AG09309 (cell line): ENCODE data around the gene RFX2.
A peak's percentile ranks its signal among the peaks of the same experiment; 100 is the strongest.
"Not testable (repeated sequence)": the region's sequence is repeated elsewhere in the genome, so short reads cannot be mapped to it uniquely, and the experiment has no call there.

Source experiments
- DNase-seq: peaks from one replicate; pipeline ENCODE4 v3.0.0-alpha.2; 2010; ENCODE audit warnings: low read depth
- H3K4me3 ChIP-seq: 2 replicates; pipeline ENCODE4 v1.5.1; 2011; ENCODE audit warnings: mild to moderate bottlenecking, low read depth, low read length, moderate library complexity; ENCODE audit not compliant: control insufficient read depth
- CTCF ChIP-seq: IDR thresholded peaks from 2 replicates; pipeline ENCODE4 v1.5.1; 2011; ENCODE audit warnings: mild to moderate bottlenecking, low read depth, low read length, inconsistent platforms; ENCODE audit not compliant: insufficient read depth, control insufficient read depth; ENCODE audit errors: missing control alignments

The RFX2 gene

GRCh38 chr19:6073858-6074708 lies 36.2 kb downstream of the RFX2 start:
- DNase-seq, result no peak
- H3K4me3 ChIP-seq, result no peak overlapping the region
- TF ChIP-seq CTCF, result no peak

GRCh38 chr19:6073233-6073632 lies 37.1 kb downstream of the RFX2 start:
- not testable (repeated sequence) for H3K4me3 ChIP-seq, DNase-seq

- no peak for DNase-seq
- H3K4me3 ChIP-seq, result no peak overlapping the region
- no peak for TF ChIP-seq CTCF
These were observed 38.4 kb downstream of the RFX2 start for GRCh38 chr19:6071875-6072274.

- TF ChIP-seq CTCF, result no peak
- peak; percentile 81 for DNase-seq
- no peak overlapping the region for H3K4me3 ChIP-seq
These were observed 39.4 kb downstream of the RFX2 start for GRCh38 chr19:6070720-6071485.

GRCh38 chr19:6070207-6070681 lies 40.1 kb downstream of the RFX2 start:
- TF ChIP-seq CTCF, result no peak
- no peak overlapping the region for H3K4me3 ChIP-seq
- DNase-seq, result no peak

GRCh38 chr19:6069268-6069791 lies 41.0 kb downstream of the RFX2 start:
- H3K4me3 ChIP-seq, result no peak overlapping the region
- no peak for DNase-seq
- TF ChIP-seq CTCF, result no peak

- no peak for DNase-seq
- TF ChIP-seq CTCF, result no peak
- no peak overlapping the region for H3K4me3 ChIP-seq
These were observed 41.6 kb downstream of the RFX2 start for GRCh38 chr19:6068711-6069110.
